GM23338 (cell line): ENCODE results near the gene ARMH4. TPM values are rescaled to one million over a fixed set of nuclear protein-coding genes. Genes with fewer than 3 reads are reported as not detected.

Experiments
- ATAC-seq: fragments of 200-7000 bp; cut with Tn5 transposase; 3 replicates; pipeline ENCODE4 v1.9.1; 2020
- DNase-seq: peaks from one replicate; pipeline ENCODE4 v3.0.0-alpha.2; 2015; ENCODE audit warnings: low spot score
- H2AFZ ChIP-seq: fragments of 200-600 bp; sonication (generic); 2 replicates; pipeline ENCODE4 v1.8.0; 2016; ENCODE audit warnings: antibody characterized with exemption, mild to moderate bottlenecking, moderate library complexity
- H3F3A ChIP-seq: fragments of 200-600 bp; sonication (generic); replicated peaks from 2 replicates; pipeline ENCODE4 v1.8.0; 2017; ENCODE audit warnings: antibody characterized with exemption, mixed run types, low read depth
- H3K27ac ChIP-seq: fragments of 200-600 bp; sonication (generic); 2 replicates; pipeline ENCODE4 v1.6.1; 2016; ENCODE audit warnings: low read depth
- H3K27me3 ChIP-seq: fragments of 200-600 bp; sonication (generic); 2 replicates; pipeline ENCODE4 v1.8.0; 2016; ENCODE audit warnings: mild to moderate bottlenecking, mixed run types, moderate library complexity; ENCODE audit not compliant: insufficient read depth
- H3K36me3 ChIP-seq: fragments of 200-600 bp; sonication (generic); 2 replicates; pipeline ENCODE4 v1.8.0; 2016; ENCODE audit warnings: mild to moderate bottlenecking; ENCODE audit not compliant: insufficient read depth
- H3K4me1 ChIP-seq: fragments of 200-600 bp; sonication (generic); 2 replicates; pipeline ENCODE4 v1.8.0; 2016; ENCODE audit warnings: mild to moderate bottlenecking, moderate library complexity; ENCODE audit not compliant: insufficient read depth
- H3K4me2 ChIP-seq: fragments of 200-600 bp; sonication (generic); 2 replicates; pipeline ENCODE4 v1.7.1; 2017; ENCODE audit warnings: mixed run types
- H3K4me3 ChIP-seq: fragments of 200-600 bp; sonication (generic); 2 replicates; pipeline ENCODE4 v1.6.1; 2016; ENCODE audit warnings: mixed run types
- H3K79me2 ChIP-seq: fragments of 200-600 bp; sonication (generic); replicated peaks from 2 replicates; pipeline ENCODE4 v1.8.0; 2017; ENCODE audit warnings: mild to moderate bottlenecking; ENCODE audit not compliant: insufficient read depth
- H3K9me2 ChIP-seq: fragments of 200-600 bp; sonication (generic); 2 replicates; pipeline ENCODE4 v1.8.0; 2017; ENCODE audit not compliant: insufficient read depth
- H4K20me1 ChIP-seq: fragments of 200-600 bp; sonication (generic); replicated peaks from 2 replicates; pipeline ENCODE4 v1.8.0; 2017; ENCODE audit warnings: mild to moderate bottlenecking; ENCODE audit not compliant: insufficient read depth
- H3K27ac Mint-ChIP-seq: 2 replicates; pipeline ENCODE4 v1.8.0; 2020; ENCODE audit warnings: inconsistent platforms, mild to moderate bottlenecking, moderate library complexity, mixed read lengths
- H3K27me3 Mint-ChIP-seq: 3 replicates; pipeline ENCODE4 v1.8.0; 2022; ENCODE audit warnings: low read depth, mild to moderate bottlenecking, moderate library complexity, mixed read lengths, inconsistent platforms; ENCODE audit not compliant: insufficient read depth, poor library complexity
- H3K36me3 Mint-ChIP-seq: 3 replicates; pipeline ENCODE4 v1.8.0; 2021; ENCODE audit warnings: low read depth, mild to moderate bottlenecking, inconsistent platforms, moderate library complexity, mixed read lengths
- H3K4me1 Mint-ChIP-seq: 3 replicates; pipeline ENCODE4 v1.8.0; 2020; ENCODE audit warnings: mild to moderate bottlenecking, inconsistent platforms, mixed read lengths
- H3K4me3 Mint-ChIP-seq: 3 replicates; pipeline ENCODE4 v1.8.0; 2021; ENCODE audit warnings: moderate library complexity, mild to moderate bottlenecking, inconsistent platforms, mixed read lengths
- H3K9me3 Mint-ChIP-seq: 3 replicates; pipeline ENCODE4 v1.8.0; 2020; ENCODE audit warnings: moderate library complexity, mild to moderate bottlenecking, inconsistent platforms, mixed read lengths
- EZH2 ChIP-seq: fragments of 200-600 bp; sonication (generic); IDR thresholded peaks from one replicate; pipeline ENCODE4 v1.8.0; 2017; ENCODE audit warnings: antibody characterized with exemption, mild to moderate bottlenecking, low read depth; ENCODE audit not compliant: unreplicated experiment
- POLR2AphosphoS5 ChIP-seq: IDR thresholded peaks from 2 replicates; pipeline ENCODE4 v1.6.1; 2016; ENCODE audit warnings: antibody characterized with exemption, low read depth
- STAT1 ChIP-seq: IDR thresholded peaks from one replicate; pipeline ENCODE4 v1.6.1; 2016; ENCODE audit warnings: antibody characterized with exemption; ENCODE audit not compliant: unreplicated experiment
- ZNF114 ChIP-seq: fragments of 250-450 bp; sonication (Bioruptor Pico); IDR thresholded peaks from 2 replicates; pipeline ENCODE4 v1.5.0; 2020; ENCODE audit warnings: mild to moderate bottlenecking, moderate library complexity
- polyA plus RNA-seq: library from polyadenylated mRNA; unstranded; fragments of >200 nt; fragmentation: Nextera tagmentation; extraction: Ambion mirVana; gene quantifications from 2 replicates; pipeline ENCODE4 v1.2.1, GENCODE V29; 2016
- total RNA-seq: library from RNA; depleted of rRNA; stranded (reverse); fragments of >200 nt; shearing (Covaris generic); gene quantifications from 2 replicates; pipeline ENCODE4 v1.2.3, GENCODE V29; 2014
- TF ChIP-seq, protein P1 (sequence below): IDR thresholded peaks from one replicate; pipeline ENCODE4 v1.6.1; 2018; ENCODE audit warnings: antibody characterized with exemption; ENCODE audit not compliant: unreplicated experiment
- TF ChIP-seq, protein P2 (sequence below), 2 experiments: fragments of 200-600 bp in 1 of 2; sonication (generic) in 1 of 2; conservative IDR thresholded peaks; 2 replicates each; pipeline versions ENCODE4 v1.5.1 to v1.6.1; 2016 to 2017; ENCODE audit warnings: antibody characterized with exemption in 2 of 2, low read depth in 2 of 2, mild to moderate bottlenecking in 2 of 2, moderate library complexity in 1 of 2

Gene ARMH4
- total and polyA plus RNA-seq, 2 experiments from 2014 or later: 15.5 to 20.2 TPM

DNA sequence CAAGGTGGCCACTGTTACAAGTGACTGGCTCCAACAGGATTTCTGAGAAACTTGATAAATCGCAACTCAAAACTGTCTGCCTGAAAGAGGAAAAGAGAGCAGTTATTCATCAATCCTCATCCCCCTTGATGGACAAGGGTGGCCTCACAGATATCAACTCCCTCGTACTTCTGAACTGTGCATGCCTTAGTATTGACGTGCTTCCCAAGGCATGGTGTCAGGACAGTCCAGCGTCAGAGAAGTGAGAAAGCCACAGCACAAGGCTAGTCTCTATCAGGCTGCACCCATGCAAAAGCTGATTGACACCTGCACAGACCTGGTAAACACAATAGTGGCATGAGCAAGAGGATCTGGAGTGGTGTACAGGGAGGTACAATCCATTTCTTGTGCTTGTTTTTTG, 160.7 kb downstream of the ARMH4 start (continued):
- TF ChIP-seq, protein P1, sequence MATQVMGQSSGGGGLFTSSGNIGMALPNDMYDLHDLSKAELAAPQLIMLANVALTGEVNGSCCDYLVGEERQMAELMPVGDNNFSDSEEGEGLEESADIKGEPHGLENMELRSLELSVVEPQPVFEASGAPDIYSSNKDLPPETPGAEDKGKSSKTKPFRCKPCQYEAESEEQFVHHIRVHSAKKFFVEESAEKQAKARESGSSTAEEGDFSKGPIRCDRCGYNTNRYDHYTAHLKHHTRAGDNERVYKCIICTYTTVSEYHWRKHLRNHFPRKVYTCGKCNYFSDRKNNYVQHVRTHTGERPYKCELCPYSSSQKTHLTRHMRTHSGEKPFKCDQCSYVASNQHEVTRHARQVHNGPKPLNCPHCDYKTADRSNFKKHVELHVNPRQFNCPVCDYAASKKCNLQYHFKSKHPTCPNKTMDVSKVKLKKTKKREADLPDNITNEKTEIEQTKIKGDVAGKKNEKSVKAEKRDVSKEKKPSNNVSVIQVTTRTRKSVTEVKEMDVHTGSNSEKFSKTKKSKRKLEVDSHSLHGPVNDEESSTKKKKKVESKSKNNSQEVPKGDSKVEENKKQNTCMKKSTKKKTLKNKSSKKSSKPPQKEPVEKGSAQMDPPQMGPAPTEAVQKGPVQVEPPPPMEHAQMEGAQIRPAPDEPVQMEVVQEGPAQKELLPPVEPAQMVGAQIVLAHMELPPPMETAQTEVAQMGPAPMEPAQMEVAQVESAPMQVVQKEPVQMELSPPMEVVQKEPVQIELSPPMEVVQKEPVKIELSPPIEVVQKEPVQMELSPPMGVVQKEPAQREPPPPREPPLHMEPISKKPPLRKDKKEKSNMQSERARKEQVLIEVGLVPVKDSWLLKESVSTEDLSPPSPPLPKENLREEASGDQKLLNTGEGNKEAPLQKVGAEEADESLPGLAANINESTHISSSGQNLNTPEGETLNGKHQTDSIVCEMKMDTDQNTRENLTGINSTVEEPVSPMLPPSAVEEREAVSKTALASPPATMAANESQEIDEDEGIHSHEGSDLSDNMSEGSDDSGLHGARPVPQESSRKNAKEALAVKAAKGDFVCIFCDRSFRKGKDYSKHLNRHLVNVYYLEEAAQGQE: no peak
- TF ChIP-seq STAT1 (no peak), POLR2AphosphoS5 (no peak), ZNF114 (CRISPR knock-in tag) (no peak)
- TF ChIP-seq, protein P2, sequence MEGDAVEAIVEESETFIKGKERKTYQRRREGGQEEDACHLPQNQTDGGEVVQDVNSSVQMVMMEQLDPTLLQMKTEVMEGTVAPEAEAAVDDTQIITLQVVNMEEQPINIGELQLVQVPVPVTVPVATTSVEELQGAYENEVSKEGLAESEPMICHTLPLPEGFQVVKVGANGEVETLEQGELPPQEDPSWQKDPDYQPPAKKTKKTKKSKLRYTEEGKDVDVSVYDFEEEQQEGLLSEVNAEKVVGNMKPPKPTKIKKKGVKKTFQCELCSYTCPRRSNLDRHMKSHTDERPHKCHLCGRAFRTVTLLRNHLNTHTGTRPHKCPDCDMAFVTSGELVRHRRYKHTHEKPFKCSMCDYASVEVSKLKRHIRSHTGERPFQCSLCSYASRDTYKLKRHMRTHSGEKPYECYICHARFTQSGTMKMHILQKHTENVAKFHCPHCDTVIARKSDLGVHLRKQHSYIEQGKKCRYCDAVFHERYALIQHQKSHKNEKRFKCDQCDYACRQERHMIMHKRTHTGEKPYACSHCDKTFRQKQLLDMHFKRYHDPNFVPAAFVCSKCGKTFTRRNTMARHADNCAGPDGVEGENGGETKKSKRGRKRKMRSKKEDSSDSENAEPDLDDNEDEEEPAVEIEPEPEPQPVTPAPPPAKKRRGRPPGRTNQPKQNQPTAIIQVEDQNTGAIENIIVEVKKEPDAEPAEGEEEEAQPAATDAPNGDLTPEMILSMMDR (conservative IDR thresholded peaks at IDR 0.05; ENCODE audit: low read depth in 2 of 2): no peak

- Histone ChIP-seq H3K4me3 (no peak overlapping the region), H3F3A (no peaks in the 10 kb centered on the region), H3K79me2 (no peaks in the 10 kb centered on the region), H3K9me2 (no peaks in the 10 kb centered on the region), H3K36me3 (no peaks in the 10 kb centered on the region), H4K20me1 (no peaks in the 10 kb centered on the region), H3K27me3 (no peaks in the 10 kb centered on the region), H3K27ac (no peak overlapping the region), H3K4me2 (no peak overlapping the region), H3K4me1 (no peaks in the 10 kb centered on the region), H2AFZ (peak overlapping the region; percentile 76; the same call in 1 of the 2 replicates)
- ATAC-seq (no peak), DNase-seq (no peak)
- Mint-ChIP-seq H3K4me1 (peaks cover 6% of the 10 kb centered on the region), H3K9me3 (no peaks in the 10 kb centered on the region), H3K36me3 (no peaks in the 10 kb centered on the region), H3K27ac (0 out of 2 replicates have a peak overlapping the region, but pooled peaks have one; percentile 63), H3K4me3 (no peak overlapping the region), H3K27me3 (peaks cover 2% of the 10 kb centered on the region)
- no peak for TF ChIP-seq EZH2
- TF ChIP-seq, protein P1: no peak
Observed at GRCh38 chr14:57988445-57988844, 163.6 kb downstream of the ARMH4 start.
